B cell (primary cell): Measurements from ENCODE around the gene SULT2B1. TPM values are rescaled to one million over a fixed set of nuclear protein-coding genes. Genes with fewer than 3 reads are reported as not detected.

Source experiments
- ATAC-seq: fragments of 200-7000 bp; cut with Tn5 transposase; one replicate; pipeline ENCODE4 v1.10.0; 2021; ENCODE audit warnings: low read depth, mild to moderate bottlenecking, moderate number of reproducible peaks, moderate library complexity
- CTCF ChIA-PET: fragments of 350-600 bp; sonication (Branson Sonifier 250); formaldehyde crosslinking; loops from one replicate; lab custom pipeline; 2021; ENCODE audit warnings: antibody characterized with exemption, inconsistent platforms; lab: Charles Lee
- POLR2A ChIA-PET: fragments of 350-600 bp; sonication (Branson Sonifier 250); formaldehyde crosslinking; loops from one replicate; lab custom pipeline; 2021; ENCODE audit warnings: antibody characterized with exemption; lab: Charles Lee
- DNase-seq: peaks from one replicate; pipeline ENCODE4 v3.0.0; 2013
- H2AFZ ChIP-seq: 2 replicates; pipeline ENCODE4 v1.6.1; 2012; ENCODE audit warnings: mild to moderate bottlenecking, low read depth, low read length; ENCODE audit not compliant: insufficient read depth, poor library complexity, severe bottlenecking
- H3K27ac ChIP-seq, 2 donors: 1 replicate in 1 of 2; 2 replicates in 1 of 2; pipeline ENCODE4 v1.5.1; 2012 to 2013; ENCODE audit warnings: low read length in 2 of 2, mild to moderate bottlenecking in 2 of 2, moderate library complexity in 1 of 2
- H3K27me3 ChIP-seq, 4 experiments: fragments of 200-600 bp in 1 of 4; sonication (generic) in 1 of 4; replicated peaks in 1 of 4; 1 replicate in 2 of 4; 2 replicates in 2 of 4; pipeline versions ENCODE4 v1.6.1 to v1.7.0; 2013 to 2016; ENCODE audit warnings: low read length in 3 of 4, mild to moderate bottlenecking in 2 of 4, mixed read lengths in 1 of 4, moderate library complexity in 1 of 4; ENCODE audit not compliant: insufficient read depth in 4 of 4, control insufficient read depth in 3 of 4; ENCODE audit errors: control extremely low read depth in 1 of 4
- H3K36me3 ChIP-seq, 2 experiments: replicated peaks in 1 of 2; 1 replicate in 1 of 2; 2 replicates in 1 of 2; pipeline versions ENCODE4 v1.6.1 to v1.7.1; 2013; ENCODE audit warnings: low read length in 1 of 2; ENCODE audit not compliant: insufficient read depth in 2 of 2, control insufficient read depth in 1 of 2; ENCODE audit errors: control extremely low read depth in 1 of 2, extremely low read depth in 1 of 2
- H3K4me1 ChIP-seq, 2 donors: fragments of 200-600 bp in 1 of 2; sonication (generic) in 1 of 2; 1 replicate in 1 of 2; 2 replicates in 1 of 2; pipeline versions ENCODE4 v1.5.1 to v1.6.1; 2013 to 2017; ENCODE audit warnings: low read length in 2 of 2; ENCODE audit not compliant: control insufficient read depth in 2 of 2, insufficient read depth in 2 of 2
- H3K4me2 ChIP-seq: replicated peaks from 2 replicates; pipeline ENCODE3; 2012; ENCODE audit warnings: mild to moderate bottlenecking, low read depth, low read length; ENCODE audit not compliant: poor library complexity, severe bottlenecking
- H3K4me3 ChIP-seq, 5 experiments: fragments of 200-600 bp in 1 of 5; sonication (generic) in 1 of 5; 1 replicate in 3 of 5; 2 replicates in 2 of 5; pipeline versions ENCODE4 v1.5.1 to v1.7.0; 2011 to 2016; ENCODE audit warnings: low read length in 4 of 5, mild to moderate bottlenecking in 4 of 5, low read depth in 2 of 5, control low read depth in 1 of 5, moderate library complexity in 1 of 5; ENCODE audit not compliant: insufficient read depth in 1 of 5; ENCODE audit errors: control extremely low read depth in 1 of 5, extremely low read depth in 1 of 5
- H3K79me2 ChIP-seq: fragments of 200-600 bp; sonication (generic); one replicate; pipeline ENCODE4 v1.6.0; 2016; ENCODE audit warnings: low read length; ENCODE audit not compliant: control insufficient read depth, insufficient read depth
- H3K9ac ChIP-seq: fragments of 200-600 bp; sonication (generic); 2 replicates; pipeline ENCODE4 v1.6.1; 2017; ENCODE audit warnings: mild to moderate bottlenecking, low read length, moderate library complexity
- H3K9me3 ChIP-seq, 3 donors: one replicate each; pipeline versions ENCODE4 v1.6.1 to v1.7.1; 2013; ENCODE audit warnings: low read length in 2 of 3; ENCODE audit not compliant: control insufficient read depth in 2 of 3, insufficient read depth in 1 of 3; ENCODE audit errors: control extremely low read depth in 1 of 3
- H4K20me1 ChIP-seq: 2 replicates; pipeline ENCODE4 v1.6.0; 2012; ENCODE audit warnings: mild to moderate bottlenecking, low read length; ENCODE audit not compliant: insufficient read depth, control insufficient read depth, poor library complexity, severe bottlenecking
- H3K27ac Mint-ChIP-seq: one replicate; pipeline ENCODE4 v1.8.0; 2021; ENCODE audit warnings: mixed read lengths
- H3K27me3 Mint-ChIP-seq: one replicate; pipeline ENCODE4 v1.8.0; 2021; ENCODE audit warnings: mixed read lengths
- H3K4me1 Mint-ChIP-seq: one replicate; pipeline ENCODE4 v1.8.0; 2021; ENCODE audit warnings: mixed read lengths
- H3K4me3 Mint-ChIP-seq: one replicate; pipeline ENCODE4 v1.8.0; 2021; ENCODE audit warnings: mixed read lengths
- H3K9me3 Mint-ChIP-seq: one replicate; pipeline ENCODE4 v1.8.0; 2022; ENCODE audit warnings: mixed read lengths; ENCODE audit not compliant: insufficient read depth
- CTCF ChIP-seq: fragments of 200-600 bp; IDR thresholded peaks from one replicate; pipeline ENCODE4 v1.8.0; 2022; ENCODE audit warnings: antibody characterized with exemption, mild to moderate bottlenecking
- EZH2 ChIP-seq: IDR thresholded peaks from 2 replicates; pipeline ENCODE4 v1.6.1; 2012; ENCODE audit warnings: borderline replicate concordance, low read depth, mild to moderate bottlenecking, moderate library complexity, low read length; ENCODE audit not compliant: insufficient read depth, poor library complexity, severe bottlenecking
- WGBS: methylation state at CpG from one replicate; pipeline ENCODE4 v1.1.5; 2013; ENCODE audit warnings: missing lambda C conversion rate; ENCODE audit not compliant: insufficient coverage; 5-methylcytosine and 5-hydroxymethylcytosine counted together
- intact Hi-C: fragments of 100-400 bp; cut with micrococcal nuclease; formaldehyde crosslinking; loops from one replicate; pipeline ENCODE4 v1.10.0; 2022
- polyA plus RNA-seq: library from polyadenylated mRNA; depleted of rRNA; stranded (reverse); fragments of >200 nt; gene quantifications from 2 replicates; pipeline ENCODE4 v1.2.3, GENCODE V29; 2012
- total RNA-seq, 2 donors: library from RNA; stranded (reverse); fragments of 120-200 nt in 1 of 2; gene quantifications; 1 replicate in 1 of 2; 2 replicates in 1 of 2; pipeline versions ENCODE4 v1.2.3 to v1.2.4, GENCODE V29; 2013 to 2022

SULT2B1 gene
- total and polyA plus RNA-seq, 2 donors (not counting 1 experiment from before 2014, with no cell fraction given), result not detected

GRCh38 chr19:48603850-48604249 lies 51.9 kb downstream of the SULT2B1 start:
- Histone ChIP-seq H3K27ac (no peak overlapping the region), H3K4me2 (no peak overlapping the region), H3K4me1 (peaks cover 0 to 5% of the 10 kb centered on the region in 2 donors), H3K36me3 (no peaks in the 10 kb centered on the region), H3K4me3 (no peak overlapping the region), H2AFZ (no peak overlapping the region), H3K9me3 (no peaks in the 10 kb centered on the region), H3K9ac (no peak overlapping the region), H4K20me1 (no peaks in the 10 kb centered on the region), H3K79me2 (no peaks in the 10 kb centered on the region), H3K27me3 (peaks cover 0 to 3% (median 0%) of the 10 kb centered on the region in 4 experiments)
- H3K4me1 Mint-ChIP-seq, result peaks cover 3% of the 10 kb centered on the region
- 97% methylated on average over 6 of the region's 9 CpGs for WGBS
- TF ChIP-seq EZH2 (no peak), CTCF (no peak)
- CTCF ChIA-PET, result no interaction called here
- intact Hi-C loops, result no loop called here
- no peak overlapping the region for H3K4me3 Mint-ChIP-seq
- POLR2A ChIA-PET, result no interaction called here
- H3K27me3 Mint-ChIP-seq, result peaks cover under 1% of the 10 kb centered on the region
- no peaks in the 10 kb centered on the region for H3K9me3 Mint-ChIP-seq
- DNase-seq (peak; percentile 7), ATAC-seq (no peak)
- no peak overlapping the region for H3K27ac Mint-ChIP-seq

- no peak within 1 kb of the TSS for H3K4me2 ChIP-seq
- no peak within 1 kb of the TSS for H3K9ac ChIP-seq
- no peaks in the 10 kb centered on the region for H3K27me3 Mint-ChIP-seq
- no peak within 1 kb of the TSS for H3K27ac ChIP-seq
- POLR2A ChIA-PET, result no interaction called here
- WGBS, result 95% methylated on average over 38 of the region's 39 CpGs
- no peak within 1 kb of the TSS for H3K4me3 Mint-ChIP-seq
- CTCF ChIA-PET, result interaction anchor here (0.7 to 4.8 kb wide), 10 partner anchors 11 to 273 kb away, joined by 3 to 51 read pairs (median 13); partner anchors contain the start of genes CA11, GRWD1, RPL18 and SPHK2
- no peaks in the 10 kb centered on the region for H3K9me3 Mint-ChIP-seq
- no peak within 1 kb of the TSS for H3K4me3 ChIP-seq
- DNase-seq (no peak), ATAC-seq (no peak)
- H3K9me3 ChIP-seq, result no peaks in the 10 kb centered on the region
- no peak within 1 kb of the TSS for H2AFZ ChIP-seq
- no peaks in the 10 kb centered on the region for H3K27me3 ChIP-seq
- TF ChIP-seq EZH2 (no peak), CTCF (no peak)
- no peaks in the 10 kb centered on the region for H3K36me3 ChIP-seq
- intact Hi-C loops, result no loop called here
- no peak within 1 kb of the TSS for H3K27ac Mint-ChIP-seq
- H3K4me1 Mint-ChIP-seq, result peaks cover 5% of the 10 kb centered on the region
- H3K79me2 ChIP-seq, result no peaks in the 10 kb centered on the region
- peaks cover 0 to 8% of the 10 kb centered on the region in 2 donors for H3K4me1 ChIP-seq
- no peaks in the 10 kb centered on the region for H4K20me1 ChIP-seq
Measured at GRCh38 chr19:48606463-48607358, 54.7 kb downstream of the SULT2B1 start, which contains the start of gene SPACA4. Gene SPACA4 (plus strand): TSS chr19:48606742. CDS start chr19:48606979, 237 bp downstream.
